ENCODE data around the gene ZNF30. TPM values are rescaled to one million over a fixed set of nuclear protein-coding genes. Genes with fewer than 3 reads are reported as not detected.
A peak's percentile ranks its signal among the peaks of the same experiment; 100 is the strongest.
"Not testable (repeated sequence)": the region's sequence is repeated elsewhere in the genome, so short reads cannot be mapped to it uniquely, and the experiment has no call there.

The ZNF30 gene
- polyA plus RNA-seq, 1 donor, result 7.4 TPM

DNA sequence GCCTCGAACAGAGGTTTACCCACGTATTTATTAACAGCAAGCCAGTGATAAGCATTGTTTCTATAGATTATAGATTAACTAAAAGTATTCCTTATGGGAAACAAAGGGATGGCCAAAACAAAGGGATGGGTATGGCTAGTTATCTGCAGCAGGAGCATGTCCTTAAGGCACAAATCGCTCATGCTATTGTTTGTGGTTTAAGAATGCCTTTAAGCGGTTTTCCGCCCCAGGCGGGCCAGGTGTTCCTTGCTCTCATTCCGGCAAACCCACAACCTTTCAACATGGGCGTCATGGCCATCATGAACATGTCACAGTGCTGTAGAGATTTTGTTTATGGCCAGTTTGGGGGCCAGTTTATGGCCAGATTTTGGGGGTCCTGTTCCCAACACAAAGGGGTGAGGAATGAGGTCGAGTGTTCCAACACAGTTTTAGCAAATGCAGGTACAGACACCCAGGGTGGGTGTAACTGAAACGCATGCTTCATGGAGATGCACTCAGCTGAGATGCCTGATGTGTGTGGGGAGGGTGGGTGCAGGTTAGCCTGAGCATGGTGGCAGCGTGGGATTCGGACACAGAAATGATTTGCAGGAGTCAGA is 43.6 kb downstream of the ZNF30 start:
- WGBS (ENCODE audit: insufficient coverage, low lambda C conversion rate), result no CpG with 5 or more reads among the region's 12 CpGs
- not testable (repeated sequence) for H3K36me3 ChIP-seq (ENCODE audit: control insufficient read depth, insufficient read depth, low read length); H3K9me3 ChIP-seq (ENCODE audit: control insufficient read depth, low read depth, low read length); H3K4me3 ChIP-seq (ENCODE audit: low read length); H3K4me1 ChIP-seq (ENCODE audit: control insufficient read depth, insufficient read depth, low read length); H3K27me3 ChIP-seq (ENCODE audit: control insufficient read depth, insufficient read depth, low read length); DNase-seq; H3K27ac ChIP-seq (ENCODE audit: low read length)

DNA sequence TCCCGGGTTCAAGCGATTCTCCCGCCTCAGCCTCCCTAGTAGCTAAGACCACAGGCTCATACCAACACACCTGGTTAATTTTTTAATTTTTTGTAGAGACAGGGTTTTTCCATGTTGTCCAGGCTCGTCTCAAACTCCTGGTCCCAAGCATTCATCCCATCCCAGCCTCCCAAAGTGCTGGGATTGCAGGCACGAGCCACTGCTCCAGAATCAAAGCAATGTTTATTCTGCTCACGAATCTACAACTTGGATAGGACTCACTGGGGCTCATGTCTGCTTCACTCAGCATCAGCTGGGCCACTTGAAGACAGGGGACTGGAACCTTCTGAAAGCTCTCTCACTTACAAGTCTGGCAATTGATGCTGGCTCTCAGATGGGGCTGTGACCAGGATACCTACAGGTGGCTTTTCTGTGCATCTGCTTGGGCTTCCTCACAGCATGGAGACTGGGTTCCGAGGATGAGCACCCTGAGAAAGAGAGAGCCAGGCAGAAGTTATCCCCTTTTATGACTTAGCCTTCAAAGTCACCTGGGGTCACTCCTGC is 45.5 kb downstream of the ZNF30 start:
- peaks cover 8% of the 10 kb centered on the region for H3K4me1 ChIP-seq (ENCODE audit: control insufficient read depth, insufficient read depth, low read length)
- no peak overlapping the region for H3K4me3 ChIP-seq (ENCODE audit: low read length)
- H3K36me3 ChIP-seq (ENCODE audit: control insufficient read depth, insufficient read depth, low read length), result no peaks in the 10 kb centered on the region
- no CpG with 5 or more reads among the region's 7 CpGs for WGBS (ENCODE audit: insufficient coverage, low lambda C conversion rate)
- no peak overlapping the region for H3K27ac ChIP-seq (ENCODE audit: low read length)
- H3K9me3 ChIP-seq (ENCODE audit: control insufficient read depth, low read depth, low read length), result peaks cover 11% of the 10 kb centered on the region
- no peak for DNase-seq
- H3K27me3 ChIP-seq (ENCODE audit: control insufficient read depth, insufficient read depth, low read length), result no peaks in the 10 kb centered on the region

DNA sequence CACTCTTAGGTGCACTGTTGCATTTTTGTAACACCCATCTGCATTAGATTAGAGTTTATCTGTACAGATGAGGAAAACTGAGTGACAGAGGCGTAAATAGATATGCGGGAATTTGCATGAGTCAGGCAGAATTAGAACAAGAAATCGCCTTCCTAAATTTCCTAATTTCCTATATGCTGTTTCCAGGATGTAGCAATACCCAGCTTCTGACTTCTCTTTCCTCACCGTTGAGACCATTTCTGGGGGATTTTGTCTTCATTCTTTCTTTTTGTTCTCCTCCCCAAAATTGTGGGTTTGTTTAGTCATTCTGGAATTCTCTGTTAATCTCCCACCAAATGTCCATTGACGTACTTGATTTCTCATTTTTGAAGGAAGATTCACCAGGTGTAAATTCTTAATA is 47.9 kb downstream of the ZNF30 start:
- Histone ChIP-seq H3K27ac (ENCODE audit: low read length) (no peak overlapping the region), H3K4me3 (ENCODE audit: low read length) (no peak overlapping the region), H3K4me1 (ENCODE audit: control insufficient read depth, insufficient read depth, low read length) (peaks cover 8% of the 10 kb centered on the region), H3K9me3 (ENCODE audit: control insufficient read depth, low read depth, low read length) (peaks cover 15% of the 10 kb centered on the region), H3K36me3 (ENCODE audit: control insufficient read depth, insufficient read depth, low read length) (no peaks in the 10 kb centered on the region), H3K27me3 (ENCODE audit: control insufficient read depth, insufficient read depth, low read length) (no peaks in the 10 kb centered on the region)
- no peak for DNase-seq
- 56% methylated on average over 3 of the region's 5 CpGs for WGBS (ENCODE audit: insufficient coverage, low lambda C conversion rate)

GRCh38 chr19:34975056-34975455 is 48.4 kb downstream of the ZNF30 start:
- Histone ChIP-seq H3K27ac (ENCODE audit: low read length) (no peak overlapping the region), H3K36me3 (ENCODE audit: control insufficient read depth, insufficient read depth, low read length) (no peaks in the 10 kb centered on the region), H3K27me3 (ENCODE audit: control insufficient read depth, insufficient read depth, low read length) (no peaks in the 10 kb centered on the region), H3K4me3 (ENCODE audit: low read length) (no peak overlapping the region), H3K9me3 (ENCODE audit: control insufficient read depth, low read depth, low read length) (peaks cover 15% of the 10 kb centered on the region), H3K4me1 (ENCODE audit: control insufficient read depth, insufficient read depth, low read length) (peaks cover 8% of the 10 kb centered on the region)
- WGBS (ENCODE audit: insufficient coverage, low lambda C conversion rate), result no CpG with 5 or more reads among the region's 5 CpGs
- peak; percentile 26 to 68 for DNase-seq

- peaks cover 8% of the 10 kb centered on the region for H3K4me1 ChIP-seq (ENCODE audit: control insufficient read depth, insufficient read depth, low read length)
- no peak for DNase-seq
- H3K4me3 ChIP-seq (ENCODE audit: low read length), result no peak overlapping the region
- peaks cover 15% of the 10 kb centered on the region for H3K9me3 ChIP-seq (ENCODE audit: control insufficient read depth, low read depth, low read length)
- no CpG with 5 or more reads among the region's 3 CpGs for WGBS (ENCODE audit: insufficient coverage, low lambda C conversion rate)
- no peaks in the 10 kb centered on the region for H3K36me3 ChIP-seq (ENCODE audit: control insufficient read depth, insufficient read depth, low read length)
- no peak overlapping the region for H3K27ac ChIP-seq (ENCODE audit: low read length)
- H3K27me3 ChIP-seq (ENCODE audit: control insufficient read depth, insufficient read depth, low read length), result no peaks in the 10 kb centered on the region
Measured at GRCh38 chr19:34976611-34977010, 49.9 kb downstream of the ZNF30 start.

GRCh38 chr19:34979819-34980640 is 53.3 kb downstream of the ZNF30 start:
- Histone ChIP-seq H3K36me3 (ENCODE audit: control insufficient read depth, insufficient read depth, low read length) (no peaks in the 10 kb centered on the region), H3K9me3 (ENCODE audit: control insufficient read depth, low read depth, low read length) (peaks cover 15% of the 10 kb centered on the region), H3K27me3 (ENCODE audit: control insufficient read depth, insufficient read depth, low read length) (no peaks in the 10 kb centered on the region), H3K4me1 (ENCODE audit: control insufficient read depth, insufficient read depth, low read length) (no peaks in the 10 kb centered on the region), H3K4me3 (ENCODE audit: low read length) (no peak overlapping the region), H3K27ac (ENCODE audit: low read length) (no peak overlapping the region)
- WGBS (ENCODE audit: insufficient coverage, low lambda C conversion rate), result 78% methylated on average over 3 of the region's 12 CpGs
- no peak for DNase-seq

DNA sequence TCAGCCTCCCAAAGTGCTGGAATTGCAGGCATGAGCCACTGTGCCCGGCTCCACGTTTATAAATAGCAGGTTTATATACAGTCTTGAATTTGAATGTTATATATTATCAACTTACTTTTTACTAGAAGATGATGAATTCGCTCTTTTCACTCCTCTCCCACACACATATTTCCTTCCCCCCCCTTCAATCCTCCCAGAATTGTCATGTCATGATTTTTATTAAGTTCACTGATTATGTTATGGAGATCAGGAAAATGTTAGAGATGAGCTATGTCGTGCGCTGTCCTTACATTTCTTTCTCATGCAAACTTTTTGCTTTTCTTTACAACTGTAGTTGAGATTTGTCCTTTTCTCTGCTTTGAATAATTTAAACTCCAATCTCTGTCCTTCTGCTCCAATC is 55.6 kb downstream of the ZNF30 start:
- H3K9me3 ChIP-seq (ENCODE audit: control insufficient read depth, low read depth, low read length), result peaks cover 4% of the 10 kb centered on the region
- 91% methylated on average over 1 of the region's 5 CpGs for WGBS (ENCODE audit: insufficient coverage, low lambda C conversion rate)
- H3K27ac ChIP-seq (ENCODE audit: low read length), result no peak overlapping the region
- H3K36me3 ChIP-seq (ENCODE audit: control insufficient read depth, insufficient read depth, low read length), result no peaks in the 10 kb centered on the region
- H3K4me3 ChIP-seq (ENCODE audit: low read length), result no peak overlapping the region
- DNase-seq, result no peak
- no peaks in the 10 kb centered on the region for H3K27me3 ChIP-seq (ENCODE audit: control insufficient read depth, insufficient read depth, low read length)
- peaks cover 3% of the 10 kb centered on the region for H3K4me1 ChIP-seq (ENCODE audit: control insufficient read depth, insufficient read depth, low read length)

DNA sequence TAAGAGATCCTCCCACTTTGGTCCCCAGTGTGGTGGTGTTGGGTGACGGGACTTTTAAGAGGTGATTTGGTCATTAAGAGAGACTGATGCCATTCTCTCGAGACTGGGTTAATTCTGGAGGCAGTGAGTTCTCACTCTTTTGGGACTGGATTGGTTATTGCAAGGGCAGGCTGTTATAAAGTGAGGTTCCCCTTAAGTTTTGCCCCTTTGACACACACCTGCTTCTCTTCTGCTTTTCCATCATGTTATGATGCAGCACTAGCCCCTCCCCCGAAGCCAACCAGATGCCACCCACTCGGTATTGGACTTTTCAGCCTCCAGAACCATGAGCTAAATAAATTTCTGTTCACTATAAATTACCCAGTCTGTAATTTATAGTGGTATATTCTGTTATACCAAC is 57.1 kb downstream of the ZNF30 start:
- WGBS (ENCODE audit: insufficient coverage, low lambda C conversion rate), result no CpG with 5 or more reads among the region's 4 CpGs
- Histone ChIP-seq H3K27me3 (ENCODE audit: control insufficient read depth, insufficient read depth, low read length) (no peaks in the 10 kb centered on the region), H3K4me3 (ENCODE audit: low read length) (no peak overlapping the region), H3K4me1 (ENCODE audit: control insufficient read depth, insufficient read depth, low read length) (peaks cover 3% of the 10 kb centered on the region), H3K27ac (ENCODE audit: low read length) (no peak overlapping the region), H3K36me3 (ENCODE audit: control insufficient read depth, insufficient read depth, low read length) (no peaks in the 10 kb centered on the region), H3K9me3 (ENCODE audit: control insufficient read depth, low read depth, low read length) (no peaks in the 10 kb centered on the region)
- DNase-seq, result no peak

- WGBS (ENCODE audit: insufficient coverage, low lambda C conversion rate), result 100% methylated on average over 1 of the region's 3 CpGs
- Histone ChIP-seq H3K27ac (ENCODE audit: low read length) (no peak overlapping the region), H3K36me3 (ENCODE audit: control insufficient read depth, insufficient read depth, low read length) (no peaks in the 10 kb centered on the region), H3K9me3 (ENCODE audit: control insufficient read depth, low read depth, low read length) (no peaks in the 10 kb centered on the region), H3K4me3 (ENCODE audit: low read length) (no peak overlapping the region), H3K27me3 (ENCODE audit: control insufficient read depth, insufficient read depth, low read length) (no peaks in the 10 kb centered on the region), H3K4me1 (ENCODE audit: control insufficient read depth, insufficient read depth, low read length) (peaks cover 3% of the 10 kb centered on the region)
- DNase-seq, result no peak
Measured at GRCh38 chr19:34984287-34984686, 57.6 kb downstream of the ZNF30 start.

DNA sequence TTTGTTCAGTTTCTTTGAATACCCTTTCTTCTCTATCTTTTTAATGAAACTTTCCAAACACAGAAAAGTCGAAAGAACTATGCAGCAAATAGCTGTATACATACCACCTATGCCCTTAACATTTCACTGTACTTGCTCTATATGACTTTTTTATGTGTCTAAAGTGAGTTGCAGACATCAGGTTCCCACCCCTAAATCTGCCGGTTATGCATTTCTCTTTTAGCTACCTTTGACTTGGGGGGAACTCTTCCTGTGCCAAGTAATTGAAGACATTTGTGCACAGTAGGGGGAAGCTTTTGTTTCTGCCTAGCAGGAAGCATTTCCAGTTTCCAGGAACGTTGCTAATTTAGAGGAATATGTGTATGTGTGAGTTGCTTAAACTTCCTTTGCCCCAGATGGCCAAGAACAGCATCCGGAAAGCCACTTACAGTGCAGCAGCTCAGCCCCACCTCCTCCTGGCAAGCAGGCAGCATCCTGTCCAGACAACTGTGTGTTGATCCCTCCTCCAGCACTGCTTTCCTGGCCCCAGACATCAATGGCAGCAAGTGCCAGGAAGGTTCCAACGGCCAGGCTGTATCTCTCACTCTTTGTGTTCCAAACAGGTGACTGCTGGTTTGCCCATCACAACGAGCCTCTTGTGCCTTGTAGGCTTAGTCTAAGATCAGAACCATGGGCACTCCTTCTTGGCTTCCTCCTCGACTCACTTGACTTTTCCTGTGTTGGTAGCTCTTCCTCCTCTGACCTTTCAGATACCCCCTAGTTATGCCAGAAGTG is 58.7 kb downstream of the ZNF30 start:
- no peak overlapping the region for H3K27ac ChIP-seq (ENCODE audit: low read length)
- DNase-seq, result no peak
- H3K27me3 ChIP-seq (ENCODE audit: control insufficient read depth, insufficient read depth, low read length), result no peaks in the 10 kb centered on the region
- H3K4me3 ChIP-seq (ENCODE audit: low read length), result no peak overlapping the region
- no peaks in the 10 kb centered on the region for H3K9me3 ChIP-seq (ENCODE audit: control insufficient read depth, low read depth, low read length)
- H3K4me1 ChIP-seq (ENCODE audit: control insufficient read depth, insufficient read depth, low read length), result peaks cover 3% of the 10 kb centered on the region
- no peaks in the 10 kb centered on the region for H3K36me3 ChIP-seq (ENCODE audit: control insufficient read depth, insufficient read depth, low read length)
- 100% methylated on average over 1 of the region's 7 CpGs for WGBS (ENCODE audit: insufficient coverage, low lambda C conversion rate)
